ENCODE measurements around the gene LRCOL1. TPM values are rescaled to one million over a fixed set of nuclear protein-coding genes. Genes with fewer than 3 reads are reported as not detected.
A peak's percentile ranks its signal among the peaks of the same experiment; 100 is the strongest.

The LRCOL1 gene
- total and polyA plus RNA-seq, 2 of the 13 experiments (the other 11 are each of a cell fraction or from before 2014, with no cell fraction given), result not detected

GRCh38 chr12:132641811-132642650 lies 31.6 kb upstream of the LRCOL1 start:
- no peak for ATAC-seq
- H4K20me1 ChIP-seq (ENCODE audit: insufficient read depth, low read length), result no peaks in the 10 kb centered on the region; the same call in 1 of the 2 replicates
- in situ Hi-C loops (cut with HindIII; ENCODE audit: extremely low pct_ligation_motif_present, low pct_unique_long_range_greater_than_20kb), result no loop called here
- H3K79me2 ChIP-seq (ENCODE audit: insufficient read depth, low read length), result no peaks in the 10 kb centered on the region
- no peaks in the 10 kb centered on the region for H3K4me1 ChIP-seq (ENCODE audit: insufficient read depth, low read length)
- 99% methylated on average over 17 of the region's 28 CpGs for WGBS (ENCODE audit: low lambda C conversion rate)
- no peak for DNase-seq (ENCODE audit: low spot score)
- intact Hi-C loops (cut with micrococcal nuclease; ENCODE audit: unreplicated experiment), result no loop called here
- H3K27ac ChIP-seq (ENCODE audit: extremely low read length, insufficient read depth, low read length), result no peak overlapping the region
- no TSS peak for BruUV-seq (replicated peaks)
- TF ChIP-seq AGO2 (optimal IDR thresholded peaks at IDR 0.05; ENCODE audit: low read depth, low read length), result peak; percentile 30
- TF ChIP-seq SNRNP70 (IDR thresholded peaks at IDR 0.05; ENCODE audit: low read depth, low read length), result no peak
- no peak for TF ChIP-seq DZIP1 (CRISPR knock-in tag; IDR thresholded peaks at IDR 0.05)
- no peak for TF ChIP-seq TAF15 (IDR thresholded peaks at IDR 0.05; ENCODE audit: low read depth, low read length, poor library complexity, severe bottlenecking)
- no peak for FAIRE-seq
- no peak overlapping the region for H3K4me3 ChIP-seq (replicated peaks in 1 of 3; ENCODE audit: insufficient read depth in 1 of 3, low read depth in 2 of 3, low read length in 3 of 3)
- CTCF ChIA-PET (ENCODE audit: low intra/inter-chr PET ratio, low total read pairs), result no interaction called here
- H3K4me2 ChIP-seq (ENCODE audit: low read depth, low read length), result no peak overlapping the region
- no peaks in the 10 kb centered on the region for H3K9me3 ChIP-seq (ENCODE audit: low read length)
- H2AFZ ChIP-seq (ENCODE audit: low read length), result no peak overlapping the region
- POLR2A ChIA-PET, result no interaction called here
- H3K27me3 ChIP-seq (ENCODE audit: control insufficient read depth in 1 of 2, insufficient read depth in 2 of 2, low read length in 2 of 2), result no peaks in the 10 kb centered on the region
- no peak overlapping the region for H3K9ac ChIP-seq (ENCODE audit: insufficient read depth, low read depth, low read length)
- peaks cover 29 to 63% of the 10 kb centered on the region in 2 experiments; a peak in 4 of 5 replicates for H3K36me3 ChIP-seq (replicated peaks in 1 of 2; ENCODE audit: control insufficient read depth in 1 of 2, insufficient read depth in 2 of 2, low read length in 2 of 2)

Measured in HepG2 (cell line).